ENCODE data around the gene RERE.

RERE gene

DNA sequence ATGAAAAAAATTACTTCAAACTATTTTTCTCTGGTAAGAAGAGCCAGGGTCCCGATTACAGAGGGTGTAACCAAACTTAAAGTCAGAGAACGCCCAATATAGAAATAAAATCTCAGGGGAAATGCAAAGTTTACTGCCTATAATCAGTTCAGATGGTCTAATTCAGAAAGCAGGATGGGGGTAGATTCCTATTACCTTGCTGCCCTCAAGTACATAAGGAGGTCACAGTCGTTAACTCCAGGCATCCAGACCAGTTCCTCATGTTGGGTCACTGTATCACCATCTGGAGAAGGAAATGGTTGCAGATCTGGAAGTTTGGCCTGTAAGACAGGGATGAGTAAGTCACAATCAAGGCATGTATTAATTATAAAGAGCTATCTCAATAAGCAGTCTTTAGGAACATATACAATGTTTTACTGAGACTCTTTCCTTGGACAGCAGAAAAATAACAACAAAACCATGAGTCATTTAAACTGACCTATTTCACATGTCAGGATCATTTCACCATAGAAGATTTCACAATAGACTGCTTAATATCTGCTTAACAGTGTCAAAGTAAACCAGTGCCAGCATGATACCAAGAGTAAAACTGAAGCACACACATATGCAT lies 320.1 kb downstream of the RERE start:
- peak; percentile 52 to 87 (median 79) for DNase-seq

DNA sequence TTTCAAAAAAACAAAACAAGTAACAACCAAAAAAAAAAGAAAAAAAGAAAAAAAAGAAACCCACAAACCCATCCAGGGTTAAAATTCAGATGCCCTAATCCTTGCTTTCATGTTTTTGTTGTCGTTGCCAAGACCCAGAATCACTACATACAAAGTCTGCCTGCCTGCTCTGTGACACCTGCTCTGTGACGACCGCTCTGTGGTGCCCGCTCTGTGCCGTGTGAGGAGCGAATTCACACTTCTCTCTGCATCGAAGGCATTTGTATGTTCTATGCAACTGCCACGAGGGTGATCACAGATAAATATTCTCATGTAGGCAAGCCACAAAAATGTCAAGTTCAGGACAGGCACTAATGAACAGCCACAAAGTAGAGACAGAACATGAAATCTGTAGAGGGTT lies 321.0 kb downstream of the RERE start:
- no peak for DNase-seq

DNA sequence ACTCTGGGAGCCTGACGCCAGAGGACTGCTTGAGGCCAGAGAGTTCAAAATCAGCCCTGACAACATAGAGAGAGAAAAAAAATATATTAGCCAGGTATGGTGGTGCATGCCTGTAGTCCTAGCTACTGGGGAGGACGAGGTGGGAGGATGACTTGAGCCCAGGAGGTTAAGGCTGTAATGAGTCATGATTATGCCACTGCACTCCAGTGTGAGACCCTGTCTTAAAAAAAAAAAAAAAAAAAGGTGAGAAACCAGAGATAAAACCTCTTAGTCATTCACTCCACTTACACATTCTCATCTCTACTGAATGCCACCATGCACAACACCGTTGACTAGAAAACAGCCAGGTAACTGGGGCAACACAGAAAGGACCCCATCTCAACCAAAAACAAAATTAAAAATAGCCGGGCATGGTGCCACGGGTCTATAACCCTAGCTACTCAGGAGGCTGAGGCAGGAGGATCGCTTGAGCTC lies 321.5 kb downstream of the RERE start:
- no peak for DNase-seq

DNA sequence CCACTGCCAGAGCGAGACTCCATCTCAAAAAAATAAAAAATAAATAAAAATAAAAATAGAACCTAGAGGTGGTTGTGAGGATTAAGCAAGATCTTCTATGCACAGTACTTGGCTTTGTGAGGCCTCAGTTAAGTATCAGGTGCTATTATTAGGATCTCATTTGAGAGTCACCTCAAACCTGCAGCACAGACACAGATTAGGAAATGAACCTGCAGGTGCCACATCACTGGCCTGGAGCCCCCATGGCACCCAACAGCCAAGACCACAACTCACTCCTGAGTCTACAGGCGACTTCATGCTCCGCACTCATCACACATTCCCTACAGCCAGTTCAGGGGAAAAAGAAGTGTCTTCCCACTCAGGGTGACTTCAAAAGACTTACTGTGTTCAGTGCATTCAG lies 322.8 kb downstream of the RERE start:
- DNase-seq = no peak

DNA sequence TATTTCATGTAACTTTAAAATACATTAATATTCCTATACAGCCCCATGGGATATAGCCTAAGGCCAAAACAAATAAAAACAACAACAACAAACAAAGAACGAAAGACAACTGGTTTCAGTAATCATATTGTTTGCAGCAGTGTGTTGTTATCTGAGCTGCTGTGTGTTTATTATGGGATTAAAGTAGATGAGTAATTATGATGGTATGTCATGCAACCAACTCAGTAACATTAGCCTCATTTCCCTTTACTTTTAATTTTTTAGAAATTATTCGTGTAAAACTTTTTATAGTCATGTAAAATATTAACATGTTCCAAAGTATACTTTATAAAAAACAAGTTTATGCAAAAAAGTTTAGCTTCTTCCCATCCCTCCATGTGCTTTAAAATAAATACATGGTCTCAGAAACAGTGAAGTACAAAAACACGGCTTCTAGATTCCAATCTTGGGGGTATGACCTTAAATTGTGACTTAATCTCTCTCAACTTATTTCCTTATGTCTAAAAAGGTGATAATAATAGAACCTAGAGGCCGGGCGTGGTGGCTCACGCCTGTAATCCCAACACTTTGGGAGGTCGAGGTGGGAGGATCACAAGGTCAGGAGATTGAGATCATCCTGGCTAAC lies 323.4 kb downstream of the RERE start:
- no peak for DNase-seq

DNA sequence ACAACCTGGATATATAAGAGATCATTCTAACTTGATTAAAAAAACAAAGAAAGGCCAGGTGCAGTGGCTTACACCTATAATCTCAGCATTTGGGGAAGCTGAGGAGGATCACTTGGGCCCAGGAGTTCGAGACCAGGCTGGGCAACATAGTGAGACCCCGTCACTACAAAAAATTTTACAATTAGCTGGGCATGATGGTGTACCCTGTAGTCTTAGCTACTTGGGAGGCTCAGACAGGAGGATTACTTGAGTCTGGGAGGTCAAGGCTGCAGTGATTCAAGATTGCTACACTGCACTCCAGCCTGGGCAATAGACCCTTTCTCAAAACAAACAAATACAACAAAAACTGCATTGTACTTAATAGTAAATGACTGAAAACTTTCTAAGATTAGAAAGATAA lies 330.2 kb downstream of the RERE start:
- no peak for DNase-seq

DNA sequence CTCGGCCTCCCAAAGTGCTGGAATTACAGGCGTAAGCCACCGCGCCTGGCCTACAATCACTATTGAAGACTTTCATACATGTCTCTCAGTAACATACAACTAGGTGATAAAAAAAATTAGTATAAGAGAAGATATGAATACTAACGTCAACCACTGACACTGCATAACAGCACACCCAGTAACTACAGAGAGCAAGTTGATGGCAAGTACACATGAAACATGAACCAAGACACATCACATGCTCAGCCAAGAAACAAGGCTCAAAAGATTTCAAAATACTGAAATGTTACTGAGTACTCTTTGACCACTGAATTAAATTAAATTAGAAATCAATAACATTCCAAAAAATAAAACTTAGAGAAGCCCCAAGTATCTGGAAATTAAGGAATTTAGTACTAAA lies 331.4 kb downstream of the RERE start:
- DNase-seq = no peak

GRCh38 chr1:8483586-8483985 lies 333.9 kb downstream of the RERE start:
- DNase-seq = no peak

- DNase-seq = no peak
Measured at GRCh38 chr1:8482979-8483381, 334.5 kb downstream of the RERE start.

DNA sequence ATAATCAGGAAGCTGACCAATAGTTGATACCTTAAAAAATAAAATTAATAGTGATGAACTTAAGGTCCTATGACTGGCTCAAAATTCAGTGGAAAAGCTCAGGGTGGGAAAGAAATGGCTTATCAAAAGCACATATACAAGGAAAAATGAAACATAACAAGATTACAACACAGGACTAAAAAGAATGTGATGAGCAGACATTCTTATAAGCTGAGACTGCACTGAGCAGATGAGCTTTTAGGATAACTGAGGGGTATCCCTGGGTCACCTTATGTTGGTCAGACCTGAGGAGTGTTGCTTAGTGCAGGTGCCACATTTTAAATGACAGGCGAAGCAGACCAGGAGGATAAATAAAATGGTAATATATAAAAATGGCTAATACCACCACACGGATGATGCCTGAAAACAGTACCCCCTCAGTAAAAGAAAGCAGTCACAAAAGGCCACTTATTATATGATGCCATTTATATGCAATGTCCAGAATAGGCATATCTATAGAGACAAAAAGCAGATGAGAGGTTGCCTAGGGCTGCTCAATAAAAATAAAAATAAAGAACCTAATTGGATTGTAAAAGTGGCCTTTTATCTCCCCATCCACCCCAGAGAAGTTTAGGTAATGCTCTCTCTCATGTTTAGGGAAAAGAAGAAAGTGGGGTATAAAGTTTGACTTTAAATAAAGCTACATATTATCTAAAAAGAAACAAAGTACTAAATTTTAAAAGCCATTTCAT lies 335.6 kb downstream of the RERE start:
- no peak for DNase-seq

DNA sequence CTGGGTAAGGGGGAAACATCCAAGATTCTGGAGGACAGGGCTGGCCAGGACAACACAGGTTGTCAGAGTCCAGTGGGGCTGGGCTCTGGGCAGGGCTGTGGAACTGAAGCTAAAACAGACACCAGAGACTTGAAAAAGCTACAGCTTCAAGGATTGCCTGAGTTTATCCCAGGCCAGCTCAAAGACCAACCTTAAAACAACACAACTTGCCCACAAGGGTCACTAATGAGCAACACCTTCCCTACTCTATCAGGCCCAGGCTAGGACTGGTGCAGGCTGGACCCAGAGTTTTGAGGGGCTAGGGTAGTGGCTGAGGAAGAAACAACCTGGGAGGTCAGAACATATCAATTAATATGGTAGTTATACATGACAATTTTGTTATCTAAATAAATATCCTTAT lies 338.9 kb downstream of the RERE start:
- DNase-seq = no peak

DNA sequence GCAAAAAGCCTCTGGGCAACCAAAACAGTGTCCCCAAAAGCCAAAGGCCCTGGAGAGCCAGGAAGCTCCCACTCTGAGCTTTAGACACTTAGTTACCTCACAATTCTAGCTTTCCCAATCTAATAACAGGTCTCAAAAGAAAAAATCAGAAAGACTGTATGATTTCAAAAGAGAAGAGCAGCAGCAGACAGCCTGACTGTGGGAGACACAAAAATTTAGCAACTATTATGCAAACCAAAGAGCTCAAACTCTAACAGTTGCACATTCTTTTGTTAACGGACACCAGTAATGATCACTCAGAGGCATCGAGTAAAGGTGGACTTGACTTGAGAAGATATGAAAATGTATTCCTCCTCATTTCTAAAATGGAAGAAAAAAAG lies 339.5 kb downstream of the RERE start:
- DNase-seq = no peak

DNA sequence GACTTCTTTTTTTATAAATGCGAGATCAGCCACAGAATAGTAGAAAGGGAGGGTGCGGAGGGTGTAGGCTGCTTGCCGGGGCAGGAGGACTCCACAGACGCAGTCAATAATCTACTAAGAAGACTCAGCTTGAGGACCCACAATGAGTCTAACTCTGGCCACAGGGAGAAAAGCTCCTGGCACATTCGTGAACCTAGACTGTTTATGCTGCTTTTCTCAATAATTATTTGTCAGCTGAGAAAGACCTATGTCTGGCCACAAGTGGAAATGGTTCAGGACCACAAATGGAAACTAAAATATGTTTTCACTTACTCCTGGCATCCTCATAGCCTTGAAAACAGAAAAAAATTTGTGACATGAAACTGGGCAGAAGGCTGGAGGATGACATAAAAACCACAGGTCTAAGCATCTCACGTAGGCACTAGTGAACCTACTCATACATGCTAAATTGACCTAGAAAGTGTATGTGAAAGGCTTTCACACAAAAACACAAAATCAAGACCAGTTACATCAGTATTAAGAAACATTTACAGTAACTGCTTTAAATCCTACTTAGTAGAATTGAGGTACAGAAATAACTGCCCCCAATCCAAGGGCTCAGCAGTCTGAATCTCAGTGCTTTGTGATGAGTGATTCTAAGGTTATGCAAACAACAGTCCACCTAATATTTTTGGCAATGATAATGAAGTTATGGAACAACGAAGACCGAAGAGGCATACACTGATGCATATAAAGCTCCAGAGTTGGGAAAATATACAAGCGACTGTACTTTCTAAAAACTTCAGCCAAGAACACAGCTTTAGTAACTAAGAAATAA lies 340.1 kb downstream of the RERE start:
- no peak for DNase-seq

GRCh38 chr1:8476006-8476405 lies 341.4 kb downstream of the RERE start:
- DNase-seq = peak; percentile 47 to 66 (median 60)

DNA sequence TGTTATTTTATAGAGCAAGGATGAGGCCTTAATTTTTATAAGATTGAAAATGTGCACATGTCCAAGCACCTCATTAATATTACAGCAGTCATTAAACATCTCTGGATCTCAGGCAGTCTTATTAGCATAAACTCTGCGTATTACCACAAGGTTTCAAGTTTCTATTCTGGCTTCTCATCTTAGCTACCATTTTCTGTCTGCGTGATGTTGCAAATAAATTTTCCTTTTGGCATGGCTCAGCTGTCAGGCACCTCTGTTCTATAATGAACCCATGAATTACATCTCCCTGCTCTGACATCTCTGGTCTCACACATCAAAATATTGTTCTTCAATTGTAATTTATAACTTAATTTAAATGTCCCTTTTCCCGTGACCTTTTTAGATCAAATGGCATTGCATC lies 343.1 kb downstream of the RERE start:
- no peak for DNase-seq

- DNase-seq = no peak
Measured at GRCh38 chr1:8473891-8474300, 343.5 kb downstream of the RERE start.

DNA sequence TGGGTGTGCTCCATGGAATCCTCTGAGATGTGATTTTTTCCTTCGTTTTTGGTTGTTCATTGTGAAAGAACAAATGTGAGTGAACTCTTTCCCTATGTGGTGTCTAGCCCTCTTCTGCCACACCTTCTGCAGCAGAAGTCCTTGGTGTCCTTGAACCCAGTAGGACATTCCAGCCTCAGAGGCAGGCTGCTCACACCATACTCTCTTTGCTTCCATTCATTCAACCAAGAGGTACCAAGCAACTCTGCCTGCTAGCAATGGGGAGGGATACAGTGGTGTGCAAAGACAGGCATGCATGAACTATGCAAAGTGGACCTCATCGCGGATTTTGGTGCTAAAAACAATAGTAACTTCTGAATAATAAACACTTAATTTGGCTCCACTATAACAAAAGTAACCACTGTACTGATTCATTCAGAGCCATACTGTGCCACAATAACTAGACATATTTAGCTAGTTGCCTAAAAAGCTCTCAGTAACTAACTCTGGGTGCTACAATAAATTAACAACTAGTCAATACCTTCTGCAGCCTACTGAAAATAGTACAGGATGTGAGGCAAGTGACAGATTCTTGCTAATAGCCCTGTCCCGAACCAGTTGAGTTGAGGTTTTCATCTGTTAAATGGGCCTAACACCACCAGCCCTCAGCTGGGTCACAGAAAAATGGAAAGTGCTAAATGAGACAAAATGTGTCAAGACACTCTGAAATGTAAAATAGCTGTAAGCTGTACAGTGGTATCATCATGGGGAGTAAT lies 344.1 kb downstream of the RERE start:
- DNase-seq = no peak

DNA sequence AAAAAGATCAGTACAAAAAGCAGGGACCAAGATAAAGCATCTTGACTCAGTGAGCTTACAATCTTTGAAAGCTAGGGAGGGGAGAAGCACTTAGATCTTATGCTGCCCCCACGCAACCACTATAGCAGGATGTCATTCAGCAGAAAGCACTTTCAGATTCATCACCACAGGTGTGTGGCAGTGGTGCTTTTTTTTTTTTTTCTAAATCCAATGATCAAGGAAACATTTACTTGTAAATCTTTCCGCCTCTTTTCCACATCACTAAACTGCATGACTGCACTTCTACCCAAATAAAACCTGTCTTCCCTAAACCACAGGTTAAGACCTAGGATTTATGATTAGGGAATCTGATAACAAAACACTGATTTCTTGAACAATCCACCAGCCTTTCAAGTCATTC lies 344.8 kb downstream of the RERE start:
- no peak for DNase-seq

- DNase-seq = no peak
Measured at GRCh38 chr1:8471451-8471850, 346.0 kb downstream of the RERE start.

DNA sequence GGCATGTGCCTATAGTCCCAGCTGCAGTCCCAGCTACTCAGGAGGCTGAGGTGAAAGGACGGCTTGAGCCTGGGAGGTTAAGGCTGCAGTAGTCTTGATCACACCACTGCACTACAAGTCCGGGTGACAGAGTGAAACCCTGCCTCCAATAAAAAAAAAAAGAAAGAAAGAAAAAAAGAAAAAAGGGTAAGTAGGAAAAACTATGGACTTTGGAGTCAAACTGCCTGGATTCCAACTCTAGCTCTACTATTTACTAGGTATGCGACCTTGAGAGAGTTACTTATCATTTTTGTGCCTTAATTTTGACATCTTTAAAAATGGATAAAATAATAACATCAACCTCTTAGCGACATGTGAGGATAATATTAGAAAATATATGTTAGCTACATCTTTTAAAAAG lies 348.7 kb downstream of the RERE start:
- DNase-seq = no peak

- no peak for DNase-seq
Measured at GRCh38 chr1:8467308-8467707, 350.1 kb downstream of the RERE start.

GRCh38 chr1:8465692-8466091 lies 351.7 kb downstream of the RERE start:
- no peak for DNase-seq

DNA sequence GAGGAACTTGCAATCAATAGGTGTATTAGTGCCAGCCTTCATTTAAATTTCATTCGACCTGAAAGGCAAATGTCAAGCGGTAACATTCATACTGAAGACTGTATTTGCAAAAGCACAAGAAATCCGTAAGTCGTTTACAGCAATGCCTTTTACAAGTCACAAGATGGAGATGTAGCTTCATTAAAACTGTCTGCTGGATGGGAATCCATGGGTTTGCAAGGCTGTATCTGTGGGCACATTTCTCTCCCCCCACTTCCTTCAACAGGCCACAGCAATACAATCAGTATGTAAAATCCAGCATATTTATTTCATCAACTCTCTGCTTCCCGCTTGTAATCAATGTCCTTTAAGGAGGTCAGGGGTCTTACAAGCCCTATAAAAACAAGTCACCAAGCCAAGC lies 352.4 kb downstream of the RERE start:
- no peak for DNase-seq

Data from suppressor macrophage treated with lipopolysaccharide for 1 hour (primary cell).